SJSA1 (cell line): ENCODE data around the gene WNT2. TPM values are rescaled to one million over a fixed set of nuclear protein-coding genes. Genes with fewer than 3 reads are reported as not detected.
A peak's percentile ranks its signal among the peaks of the same experiment; 100 is the strongest.

Source experiments
- DNase-seq, 2 experiments: peaks; one replicate each; pipeline ENCODE4 v3.0.0-alpha.2; 2015 to 2020; ENCODE audit warnings: low spot score in 2 of 2, low read depth in 1 of 2
- H3K27ac ChIP-seq: fragments of 250-450 bp; sonication (Bioruptor Pico); 2 replicates; pipeline ENCODE4 v1.5.1; 2020; ENCODE audit warnings: mild to moderate bottlenecking, moderate library complexity
- H3K27me3 ChIP-seq: fragments of 250-450 bp; sonication (Bioruptor Pico); replicated peaks from 2 replicates; pipeline ENCODE4 v1.5.1; 2020; ENCODE audit warnings: mild to moderate bottlenecking, moderate library complexity
- H3K36me3 ChIP-seq: fragments of 250-450 bp; sonication (Bioruptor Pico); 2 replicates; pipeline ENCODE4 v1.5.1; 2020; ENCODE audit warnings: mild to moderate bottlenecking
- H3K4me1 ChIP-seq: fragments of 250-450 bp; sonication (Bioruptor Pico); replicated peaks from 2 replicates; pipeline ENCODE4 v1.6.1; 2021; ENCODE audit warnings: mild to moderate bottlenecking
- H3K4me3 ChIP-seq: fragments of 250-450 bp; sonication (Bioruptor Pico); 2 replicates; pipeline ENCODE4 v1.5.1; 2020; ENCODE audit warnings: mild to moderate bottlenecking
- H3K9me3 ChIP-seq: fragments of 250-450 bp; sonication (Bioruptor Pico); replicated peaks from 2 replicates; pipeline ENCODE4 v1.5.1; 2020; ENCODE audit warnings: mild to moderate bottlenecking
- total RNA-seq: library from RNA; depleted of rRNA; stranded (reverse); fragments of >200 nt; shearing (Covaris generic); gene quantifications from 2 replicates; pipeline ENCODE4 v1.2.3, GENCODE V29; 2014

WNT2 gene
- total RNA-seq, 1 experiment from 2014 or later: 2.5 TPM

DNA sequence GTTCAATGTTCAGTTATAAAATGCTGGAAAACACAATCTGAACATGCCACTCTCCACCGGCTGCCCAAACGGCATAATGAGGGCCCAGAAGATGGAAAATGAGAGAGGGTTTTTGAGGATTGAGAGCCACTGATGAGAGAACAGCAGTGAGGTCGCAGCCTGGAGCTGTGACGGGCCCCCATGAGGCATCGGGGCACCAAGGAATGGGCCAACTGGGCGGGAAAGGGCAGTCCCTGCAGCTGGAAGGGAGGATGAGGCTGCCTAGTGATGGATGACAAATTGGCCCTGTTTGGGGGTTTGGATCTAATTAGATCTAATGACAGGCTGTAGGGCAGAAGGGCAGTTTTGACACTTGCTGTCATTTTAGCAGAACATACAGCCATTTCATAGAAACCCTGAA, 39.1 kb downstream of the WNT2 start:
- DNase-seq: no peak
- no peaks in the 10 kb centered on the region for H3K36me3 ChIP-seq
- peaks cover 55% of the 10 kb centered on the region for H3K4me1 ChIP-seq
- H3K9me3 ChIP-seq: no peaks in the 10 kb centered on the region
- H3K27ac ChIP-seq: peak overlapping the region; percentile 85
- no peaks in the 10 kb centered on the region for H3K27me3 ChIP-seq
- H3K4me3 ChIP-seq: no peak overlapping the region

DNA sequence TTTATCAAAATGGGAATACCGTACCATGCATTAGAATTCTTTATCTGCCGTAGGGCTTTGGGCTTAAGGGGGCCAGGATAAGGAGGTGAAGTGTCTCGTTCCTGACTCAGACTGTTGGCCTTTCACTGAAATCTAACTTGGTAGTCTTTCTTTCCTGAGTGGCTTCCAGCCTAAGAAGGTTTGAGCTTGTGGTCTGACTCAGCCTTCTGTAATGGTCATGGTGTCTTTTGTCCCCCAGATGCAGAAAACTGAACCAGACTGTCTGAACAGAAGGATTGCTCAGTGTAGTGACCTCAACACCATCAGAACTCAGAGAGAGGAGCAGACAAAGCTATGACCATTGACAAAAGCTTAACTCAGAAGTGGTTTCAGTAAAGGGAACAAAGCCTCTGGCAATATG, 39.5 kb downstream of the WNT2 start:
- Histone ChIP-seq H3K27ac (peak overlapping the region; percentile 85), H3K4me1 (peaks cover 55% of the 10 kb centered on the region), H3K27me3 (no peaks in the 10 kb centered on the region), H3K4me3 (no peak overlapping the region), H3K36me3 (no peaks in the 10 kb centered on the region), H3K9me3 (no peaks in the 10 kb centered on the region)
- peak; percentile 81 to 89 for DNase-seq

DNA sequence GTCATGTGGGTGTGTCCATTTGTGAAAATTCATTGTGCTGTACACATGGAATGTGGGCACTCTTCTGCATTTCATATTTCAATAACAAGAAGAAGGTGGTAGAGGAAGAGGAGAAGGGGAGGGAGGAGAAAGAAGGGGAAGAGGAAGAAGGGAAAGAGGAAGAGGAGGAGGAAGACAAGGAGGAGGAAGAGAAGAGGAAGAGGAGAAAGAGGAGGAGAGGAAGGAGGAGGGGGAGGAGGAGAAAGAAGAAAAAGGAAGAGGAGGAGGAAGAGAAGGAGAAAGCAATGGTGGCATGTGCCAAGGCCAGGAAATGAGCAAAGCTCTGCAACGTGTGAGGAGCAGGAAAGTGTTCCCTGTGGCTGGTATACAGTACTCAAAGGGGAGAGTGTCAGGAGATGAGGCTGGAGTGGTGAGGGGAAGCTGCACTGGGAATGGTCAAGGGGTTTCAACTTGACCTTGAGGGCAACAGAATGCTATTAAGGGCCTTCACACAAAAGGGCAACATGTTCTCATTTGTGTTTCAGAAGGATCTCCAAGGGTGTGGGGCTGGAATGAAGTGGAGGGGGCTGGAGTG, 40.5 kb downstream of the WNT2 start:
- Histone ChIP-seq H3K27me3 (no peaks in the 10 kb centered on the region), H3K4me3 (no peak overlapping the region), H3K4me1 (peaks cover 55% of the 10 kb centered on the region), H3K27ac (peak overlapping the region; percentile 85), H3K36me3 (no peaks in the 10 kb centered on the region), H3K9me3 (no peaks in the 10 kb centered on the region)
- DNase-seq: no peak

DNA sequence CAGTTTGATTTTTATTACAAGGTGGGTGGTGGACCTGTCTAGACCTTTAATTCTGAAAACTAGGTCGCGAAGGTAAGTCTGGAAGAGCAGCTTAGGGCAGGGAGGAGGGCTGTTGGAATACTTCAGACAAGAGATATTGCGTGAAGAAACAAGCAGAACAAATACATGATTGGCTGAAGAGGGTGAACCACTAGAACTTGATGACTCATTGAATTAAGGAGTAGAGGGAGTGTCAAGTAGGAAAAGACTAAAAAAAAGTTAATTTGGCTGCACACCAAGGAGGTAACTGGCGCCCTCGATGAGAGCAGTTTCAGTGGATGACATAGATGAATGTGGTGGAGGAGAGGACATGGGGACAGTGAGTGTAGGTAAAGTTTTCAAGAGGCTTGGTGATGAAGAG, 41.3 kb downstream of the WNT2 start:
- Histone ChIP-seq H3K27ac (no peak overlapping the region), H3K9me3 (no peaks in the 10 kb centered on the region), H3K36me3 (no peaks in the 10 kb centered on the region), H3K4me1 (peaks cover 55% of the 10 kb centered on the region), H3K4me3 (no peak overlapping the region), H3K27me3 (no peaks in the 10 kb centered on the region)
- DNase-seq: no peak

DNA sequence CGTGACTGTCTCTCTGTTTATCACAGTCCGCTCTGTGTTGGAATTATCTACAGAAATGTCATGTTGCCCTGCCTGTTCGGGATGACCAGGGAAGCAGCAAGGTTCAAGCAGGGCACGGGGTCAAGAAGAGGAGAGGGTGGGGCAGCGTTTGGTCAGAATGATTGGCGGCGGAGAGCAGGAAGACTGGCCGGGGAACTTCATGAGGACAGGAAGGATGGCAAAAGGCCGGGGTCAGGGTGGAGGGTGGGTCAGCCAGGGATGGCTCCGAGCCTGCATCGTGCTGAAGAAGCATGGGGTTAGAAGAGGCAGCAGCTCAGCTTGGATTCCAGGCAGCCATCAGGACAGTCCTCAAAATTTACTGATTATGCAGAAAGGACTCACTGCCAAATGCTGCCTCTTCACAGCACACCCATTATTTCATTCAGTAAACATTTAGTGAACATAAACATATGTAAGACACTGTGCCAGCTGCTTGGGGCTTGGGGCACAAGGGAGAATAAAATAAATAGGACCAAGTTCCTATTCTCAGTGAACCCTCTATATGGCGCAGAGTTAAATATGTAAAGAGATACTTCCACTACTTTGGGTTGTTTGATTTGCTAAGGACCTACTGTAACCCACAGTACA, 42.8 kb downstream of the WNT2 start:
- H3K4me3 ChIP-seq: no peak overlapping the region
- H3K9me3 ChIP-seq: no peaks in the 10 kb centered on the region
- peak in 1 of 2 experiments; percentile 24 for DNase-seq
- no peak overlapping the region; the same call in 1 of the 2 replicates for H3K27ac ChIP-seq
- no peaks in the 10 kb centered on the region for H3K36me3 ChIP-seq
- H3K27me3 ChIP-seq: no peaks in the 10 kb centered on the region
- H3K4me1 ChIP-seq: peaks cover 54% of the 10 kb centered on the region

DNA sequence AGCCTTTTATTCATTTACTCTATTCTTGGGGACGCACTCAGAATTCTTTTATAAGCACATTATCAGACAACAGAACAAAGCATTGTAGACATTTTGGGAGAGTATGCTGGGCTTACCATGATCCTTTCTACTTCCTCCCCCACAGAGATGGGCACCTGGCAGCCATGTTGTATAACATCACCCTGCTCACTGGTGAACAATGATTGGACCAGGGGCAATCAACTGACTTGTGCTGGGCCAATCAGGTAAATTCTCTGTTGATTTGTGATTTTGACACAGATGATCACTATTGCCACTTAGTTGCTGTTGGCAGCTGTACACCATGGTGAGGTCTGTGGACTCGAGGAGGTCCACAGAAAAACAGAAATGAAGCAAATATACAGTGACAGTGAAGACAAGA, 43.7 kb downstream of the WNT2 start:
- H3K27ac ChIP-seq: no peak overlapping the region
- H3K9me3 ChIP-seq: no peaks in the 10 kb centered on the region
- H3K36me3 ChIP-seq: no peaks in the 10 kb centered on the region
- DNase-seq: no peak
- H3K4me3 ChIP-seq: no peak overlapping the region
- peaks cover 46% of the 10 kb centered on the region for H3K4me1 ChIP-seq
- no peaks in the 10 kb centered on the region for H3K27me3 ChIP-seq

DNA sequence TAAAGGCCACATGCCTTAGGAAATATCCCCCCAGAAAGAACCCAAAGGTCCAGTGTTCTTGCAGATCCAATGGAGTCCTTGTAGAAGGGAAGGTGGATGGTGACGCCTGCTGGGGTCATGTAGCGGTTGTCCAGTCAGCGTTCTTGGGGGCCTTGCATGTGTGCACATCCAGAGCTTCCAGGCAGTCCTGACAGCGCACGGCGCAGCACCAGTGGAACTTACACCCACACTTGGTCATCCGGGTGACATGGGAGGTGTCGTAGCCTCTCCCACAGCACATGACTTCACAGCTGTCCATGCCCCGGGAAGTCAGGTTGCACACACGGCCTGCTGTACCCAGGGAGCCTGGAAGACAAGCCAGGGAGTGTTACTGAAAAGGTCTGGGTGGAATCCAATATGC, 44.8 kb downstream of the WNT2 start:
- no peak overlapping the region for H3K4me3 ChIP-seq
- no peaks in the 10 kb centered on the region for H3K36me3 ChIP-seq
- DNase-seq: no peak
- H3K4me1 ChIP-seq: peaks cover 35% of the 10 kb centered on the region
- no peaks in the 10 kb centered on the region for H3K27me3 ChIP-seq
- H3K9me3 ChIP-seq: no peaks in the 10 kb centered on the region
- no peak overlapping the region for H3K27ac ChIP-seq

DNA sequence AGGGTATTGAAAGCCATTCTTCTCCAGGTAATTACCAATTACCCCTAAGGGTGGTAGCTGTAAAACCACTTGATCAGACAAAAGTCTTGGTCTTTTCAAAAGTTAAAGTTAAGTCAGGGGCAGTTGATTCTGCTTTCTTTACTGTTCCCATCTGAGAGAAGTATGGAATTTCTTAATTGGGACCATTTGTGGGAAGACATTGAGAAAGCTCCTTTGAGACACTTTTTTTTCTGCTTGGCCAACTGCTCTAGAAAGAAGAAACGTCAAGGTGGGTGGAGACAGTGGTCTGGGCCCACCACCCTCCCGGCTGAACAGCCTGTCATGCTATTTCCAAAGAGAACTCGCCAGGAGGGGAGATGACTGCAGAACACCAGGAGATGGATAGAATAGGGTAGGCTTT, 45.3 kb downstream of the WNT2 start:
- no peak overlapping the region for H3K4me3 ChIP-seq
- no peak for DNase-seq
- H3K27ac ChIP-seq: no peak overlapping the region
- H3K4me1 ChIP-seq: peaks cover 31% of the 10 kb centered on the region
- H3K9me3 ChIP-seq: no peaks in the 10 kb centered on the region
- no peaks in the 10 kb centered on the region for H3K36me3 ChIP-seq
- no peaks in the 10 kb centered on the region for H3K27me3 ChIP-seq

DNA sequence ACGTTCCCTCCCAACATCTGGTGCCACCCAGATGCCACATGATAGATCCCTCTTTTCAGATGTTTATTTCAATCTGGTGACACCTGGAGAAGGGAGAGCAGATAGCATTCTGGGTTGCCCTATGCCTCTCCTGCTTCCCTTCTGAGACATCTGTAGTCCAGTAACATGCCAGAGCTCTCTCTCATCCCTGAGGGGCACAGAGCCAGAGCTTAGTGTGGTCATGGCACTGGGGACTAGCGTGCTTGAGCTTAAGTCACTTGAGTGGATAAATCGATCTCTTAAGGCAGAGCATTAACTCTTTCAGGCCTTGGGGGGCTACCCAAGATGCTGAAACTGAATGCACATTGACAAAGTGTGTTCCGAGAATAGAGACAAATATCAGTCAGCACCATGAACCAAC, 47.9 kb downstream of the WNT2 start:
- Histone ChIP-seq H3K4me1 (peaks cover 21% of the 10 kb centered on the region), H3K27me3 (no peaks in the 10 kb centered on the region), H3K9me3 (no peaks in the 10 kb centered on the region), H3K4me3 (no peak overlapping the region), H3K27ac (no peak overlapping the region), H3K36me3 (no peaks in the 10 kb centered on the region)
- no peak for DNase-seq

DNA sequence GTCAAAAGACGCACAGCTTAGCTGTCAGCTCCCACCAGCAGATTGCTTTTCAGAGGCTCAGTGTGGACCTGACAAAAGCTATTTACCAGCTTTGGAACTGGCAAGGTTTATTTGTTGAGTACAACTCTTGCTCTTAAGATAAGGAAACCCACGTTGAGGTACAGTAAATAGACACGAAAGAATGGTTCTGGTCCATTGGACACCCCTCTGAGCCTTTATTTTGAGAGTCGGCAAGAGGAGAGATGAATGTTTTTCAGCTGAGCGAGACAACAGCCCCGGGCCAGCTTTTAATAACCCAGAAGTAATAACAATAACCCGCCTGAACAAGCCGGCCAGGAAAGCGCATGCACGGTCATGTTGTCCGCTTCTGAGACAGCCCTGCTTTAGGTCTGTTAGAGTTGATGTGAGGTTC, 49.0 kb downstream of the WNT2 start:
- Histone ChIP-seq H3K4me1 (peaks cover 27% of the 10 kb centered on the region), H3K27ac (no peak overlapping the region), H3K9me3 (no peaks in the 10 kb centered on the region), H3K36me3 (no peaks in the 10 kb centered on the region), H3K4me3 (no peak overlapping the region), H3K27me3 (no peaks in the 10 kb centered on the region)
- DNase-seq: no peak

DNA sequence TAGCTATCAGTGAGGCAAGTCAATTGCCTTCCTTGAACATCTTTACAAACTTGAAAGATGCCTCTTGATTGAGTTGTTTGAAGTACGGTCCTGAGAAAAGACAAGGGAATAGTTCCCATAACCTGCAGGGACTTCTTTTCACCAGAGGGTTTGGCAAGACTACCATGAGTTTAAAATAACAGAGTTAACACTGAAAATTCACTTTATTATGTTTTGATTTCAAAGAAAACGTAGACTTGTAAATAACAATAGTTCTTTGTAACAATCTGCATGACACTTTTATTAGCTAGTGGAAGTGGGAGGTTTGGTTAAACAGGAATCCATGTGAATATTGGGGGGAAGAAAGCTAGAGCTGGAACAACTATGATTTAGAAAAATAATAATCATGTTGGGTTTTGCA, 49.5 kb downstream of the WNT2 start:
- H3K36me3 ChIP-seq: no peaks in the 10 kb centered on the region
- no peaks in the 10 kb centered on the region for H3K27me3 ChIP-seq
- no peak for DNase-seq
- H3K27ac ChIP-seq: no peak overlapping the region
- H3K4me1 ChIP-seq: peaks cover 28% of the 10 kb centered on the region
- no peaks in the 10 kb centered on the region for H3K9me3 ChIP-seq
- no peak overlapping the region for H3K4me3 ChIP-seq

DNA sequence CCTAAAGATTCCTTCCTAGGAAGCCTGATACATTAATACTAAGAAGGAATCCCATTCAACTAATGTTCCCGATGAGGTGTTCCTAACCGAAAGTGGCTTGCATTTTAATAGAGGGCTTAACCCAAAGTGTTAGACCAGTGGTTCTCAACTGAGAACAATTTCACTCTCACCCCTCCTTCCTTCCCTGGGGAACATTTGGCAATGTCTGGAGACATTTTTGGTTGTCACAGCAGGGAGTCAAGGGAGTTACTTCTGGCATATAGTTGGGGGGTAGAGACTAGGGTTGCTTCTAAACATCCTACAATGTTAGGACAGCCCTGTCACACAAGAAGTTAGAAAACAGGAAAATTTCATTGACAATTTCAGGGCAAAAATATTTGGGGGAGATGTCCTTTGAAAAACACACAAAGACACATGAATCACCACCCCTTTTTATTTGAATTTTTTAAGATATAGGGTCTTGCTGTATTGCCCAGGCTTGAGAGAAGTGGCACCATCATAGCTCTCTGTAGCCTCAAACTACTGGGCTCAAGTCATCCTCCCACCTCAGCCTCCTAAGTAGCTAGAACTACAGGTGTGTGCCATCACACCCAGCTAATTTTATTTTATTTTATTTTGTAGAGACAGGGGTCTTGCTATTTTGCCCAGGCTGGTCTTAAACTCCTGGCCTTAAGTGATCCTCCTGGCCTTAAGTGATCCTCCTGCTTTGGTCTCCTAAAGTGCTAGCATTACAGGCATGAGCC, 50.7 kb downstream of the WNT2 start:
- Histone ChIP-seq H3K4me1 (peaks cover 36% of the 10 kb centered on the region), H3K27ac (no peak overlapping the region), H3K27me3 (no peaks in the 10 kb centered on the region), H3K36me3 (no peaks in the 10 kb centered on the region), H3K9me3 (no peaks in the 10 kb centered on the region), H3K4me3 (no peak overlapping the region)
- no peak for DNase-seq

DNA sequence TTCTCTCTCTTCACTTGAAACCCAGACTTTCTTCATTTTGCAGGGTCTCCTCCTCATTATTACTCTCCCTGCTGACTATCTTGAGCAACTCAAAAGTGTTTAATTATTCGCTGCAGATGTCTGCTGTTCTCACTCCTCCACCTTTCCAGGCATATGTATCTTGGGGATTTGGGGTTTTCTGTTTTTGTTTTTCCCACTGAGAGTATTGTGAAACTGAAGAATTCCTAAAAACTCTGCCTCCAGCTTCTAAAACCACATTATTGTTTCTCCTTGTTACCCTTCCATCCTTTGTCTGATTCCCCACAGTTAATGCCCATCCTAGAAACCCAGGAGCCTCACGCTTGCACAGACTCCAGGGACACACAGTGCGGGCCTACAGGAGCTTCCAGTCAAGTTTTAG, 51.3 kb downstream of the WNT2 start:
- DNase-seq: no peak
- H3K36me3 ChIP-seq: no peaks in the 10 kb centered on the region
- H3K27me3 ChIP-seq: no peaks in the 10 kb centered on the region
- H3K4me3 ChIP-seq: no peak overlapping the region
- peaks cover 42% of the 10 kb centered on the region for H3K4me1 ChIP-seq
- no peak overlapping the region; the same call in 1 of the 2 replicates for H3K27ac ChIP-seq
- no peaks in the 10 kb centered on the region for H3K9me3 ChIP-seq

DNA sequence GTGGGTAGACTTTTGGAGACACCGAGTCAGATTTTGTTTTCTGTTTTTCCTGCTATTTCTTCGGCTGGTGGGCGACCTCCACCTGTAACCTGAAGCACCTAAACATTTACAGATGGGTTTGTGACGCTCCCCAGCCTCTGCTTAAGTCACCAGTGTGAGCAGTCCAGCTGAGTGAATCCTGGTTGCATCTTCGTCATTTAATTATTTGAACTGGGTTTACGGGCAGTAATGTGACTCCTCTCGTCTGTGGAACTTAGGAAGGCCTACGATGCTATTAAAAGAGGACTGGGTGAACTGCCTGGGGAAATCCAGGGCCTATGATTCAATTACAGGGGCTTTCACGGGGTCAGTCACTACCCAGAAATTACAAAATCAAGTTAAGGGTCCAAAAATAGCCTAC, 52.5 kb downstream of the WNT2 start:
- Histone ChIP-seq H3K36me3 (no peaks in the 10 kb centered on the region), H3K4me3 (no peak overlapping the region), H3K27me3 (no peaks in the 10 kb centered on the region), H3K27ac (peak overlapping the region; percentile 97), H3K4me1 (peaks cover 45% of the 10 kb centered on the region), H3K9me3 (no peaks in the 10 kb centered on the region)
- DNase-seq: peak in 1 of 2 experiments; percentile 60
